HEK293T (cell line): ENCODE data around the gene PRDM16.

ENCODE experiments used
- BHLHE40 ChIP-seq: fragments of 450-650 bp; IDR thresholded peaks from 2 replicates; pipeline ENCODE4 v1.6.1; 2016; ENCODE audit warnings: mild to moderate bottlenecking, moderate library complexity, borderline replicate concordance
- ELF4 ChIP-seq: fragments of 450-650 bp; IDR thresholded peaks from 2 replicates; pipeline ENCODE4 v1.6.1; 2017; ENCODE audit warnings: antibody characterized with exemption
- FOXA1 ChIP-seq: fragments of 450-650 bp; IDR thresholded peaks from 2 replicates; pipeline ENCODE4 v1.6.1; 2016; ENCODE audit warnings: mild to moderate bottlenecking
- FOXM1 ChIP-seq: fragments of 450-650 bp; IDR thresholded peaks from 2 replicates; pipeline ENCODE4 v1.6.1; 2017; ENCODE audit warnings: mild to moderate bottlenecking, borderline replicate concordance
- HDGF ChIP-seq: fragments of 450-650 bp; IDR thresholded peaks from 2 replicates; pipeline ENCODE4 v1.6.1; 2017; ENCODE audit warnings: antibody characterized with exemption, borderline replicate concordance
- PKNOX1 ChIP-seq: fragments of 450-650 bp; IDR thresholded peaks from 2 replicates; pipeline ENCODE4 v1.6.1; 2016
- SP1 ChIP-seq: fragments of 450-650 bp; IDR thresholded peaks from 2 replicates; pipeline ENCODE4 v1.6.1; 2017
- SUZ12 ChIP-seq: fragments of 450-650 bp; IDR thresholded peaks from 2 replicates; pipeline ENCODE4 v1.6.1; 2016; ENCODE audit warnings: mild to moderate bottlenecking
- ZNF384 ChIP-seq: fragments of 450-650 bp; IDR thresholded peaks from 2 replicates; pipeline ENCODE4 v1.6.1; 2016

GRCh38 chr1:3126756-3127678 lies 58.0 kb downstream of the PRDM16 start:
- TF ChIP-seq SP1 (no peak), ELF4 (no peak), SUZ12 (no peak), BHLHE40 (no peak), PKNOX1 (no peak), ZNF384 (no peak), FOXM1 (no peak), FOXA1 (no peak), HDGF (no peak)
